ENCODE data around the gene S100A4. TPM values are rescaled to one million over a fixed set of nuclear protein-coding genes. Genes with fewer than 3 reads are reported as not detected.

S100A4 gene
- polyA plus RNA-seq, 1 donor from 2014 or later, result not detected

DNA sequence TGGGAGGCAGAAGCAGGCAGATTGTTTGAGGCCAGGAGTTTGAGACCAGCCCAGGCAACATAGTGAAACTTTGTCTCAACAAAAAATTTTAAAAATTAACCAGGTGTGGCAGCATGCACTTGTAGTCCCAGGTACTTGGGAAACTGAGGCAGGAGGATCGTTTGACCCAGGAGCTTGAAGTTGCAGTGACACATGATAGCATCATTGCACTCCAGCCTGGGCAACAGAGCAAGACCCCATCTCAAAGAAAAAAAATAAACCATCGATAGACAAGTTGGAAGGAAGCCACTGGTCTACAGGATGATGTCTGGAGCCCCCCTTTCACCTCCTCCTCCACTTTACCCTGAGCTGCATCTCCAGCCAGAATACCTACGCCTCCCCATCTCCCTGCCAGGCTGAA lies 26.4 kb downstream of the S100A4 start:
- no peaks in the 10 kb centered on the region for H3K9me2 ChIP-seq (ENCODE audit: insufficient read depth, low read length)
- no peaks in the 10 kb centered on the region for H3K9me3 ChIP-seq (ENCODE audit: low read length)
- no peak overlapping the region for H3K4me2 ChIP-seq (ENCODE audit: low read length)
- H3F3A ChIP-seq (ENCODE audit: insufficient read depth, low read length, poor library complexity, severe bottlenecking), result no peaks in the 10 kb centered on the region
- no peaks in the 10 kb centered on the region for H3K36me3 ChIP-seq (ENCODE audit: insufficient read depth, low read length)
- H3K79me2 ChIP-seq (replicated peaks; ENCODE audit: insufficient read depth, low read length), result no peaks in the 10 kb centered on the region
- H3K4me3 ChIP-seq (ENCODE audit: low read length), result no peak overlapping the region
- TF ChIP-seq EP300 (conservative IDR thresholded peaks at IDR 0.05; ENCODE audit: poor library complexity, severe bottlenecking) (no peak), MXI1 (conservative IDR thresholded peaks at IDR 0.05; ENCODE audit: poor library complexity, severe bottlenecking) (no peak), TAF1 (IDR thresholded peaks at IDR 0.05; ENCODE audit: low read depth) (no peak), POLR2AphosphoS5 (IDR thresholded peaks at IDR 0.05) (no peak), RAD21 (conservative IDR thresholded peaks at IDR 0.05) (no peak), EZH2 (IDR thresholded peaks at IDR 0.05; ENCODE audit: borderline replicate concordance, insufficient read depth, low read length, poor library complexity, severe bottlenecking) (no peak), SMC3 (conservative IDR thresholded peaks at IDR 0.05; ENCODE audit: poor library complexity) (no peak)
- TF ChIP-seq, protein P1, sequence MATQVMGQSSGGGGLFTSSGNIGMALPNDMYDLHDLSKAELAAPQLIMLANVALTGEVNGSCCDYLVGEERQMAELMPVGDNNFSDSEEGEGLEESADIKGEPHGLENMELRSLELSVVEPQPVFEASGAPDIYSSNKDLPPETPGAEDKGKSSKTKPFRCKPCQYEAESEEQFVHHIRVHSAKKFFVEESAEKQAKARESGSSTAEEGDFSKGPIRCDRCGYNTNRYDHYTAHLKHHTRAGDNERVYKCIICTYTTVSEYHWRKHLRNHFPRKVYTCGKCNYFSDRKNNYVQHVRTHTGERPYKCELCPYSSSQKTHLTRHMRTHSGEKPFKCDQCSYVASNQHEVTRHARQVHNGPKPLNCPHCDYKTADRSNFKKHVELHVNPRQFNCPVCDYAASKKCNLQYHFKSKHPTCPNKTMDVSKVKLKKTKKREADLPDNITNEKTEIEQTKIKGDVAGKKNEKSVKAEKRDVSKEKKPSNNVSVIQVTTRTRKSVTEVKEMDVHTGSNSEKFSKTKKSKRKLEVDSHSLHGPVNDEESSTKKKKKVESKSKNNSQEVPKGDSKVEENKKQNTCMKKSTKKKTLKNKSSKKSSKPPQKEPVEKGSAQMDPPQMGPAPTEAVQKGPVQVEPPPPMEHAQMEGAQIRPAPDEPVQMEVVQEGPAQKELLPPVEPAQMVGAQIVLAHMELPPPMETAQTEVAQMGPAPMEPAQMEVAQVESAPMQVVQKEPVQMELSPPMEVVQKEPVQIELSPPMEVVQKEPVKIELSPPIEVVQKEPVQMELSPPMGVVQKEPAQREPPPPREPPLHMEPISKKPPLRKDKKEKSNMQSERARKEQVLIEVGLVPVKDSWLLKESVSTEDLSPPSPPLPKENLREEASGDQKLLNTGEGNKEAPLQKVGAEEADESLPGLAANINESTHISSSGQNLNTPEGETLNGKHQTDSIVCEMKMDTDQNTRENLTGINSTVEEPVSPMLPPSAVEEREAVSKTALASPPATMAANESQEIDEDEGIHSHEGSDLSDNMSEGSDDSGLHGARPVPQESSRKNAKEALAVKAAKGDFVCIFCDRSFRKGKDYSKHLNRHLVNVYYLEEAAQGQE (IDR thresholded peaks at IDR 0.05; ENCODE audit: borderline replicate concordance), result no peak
- TF ChIP-seq, protein P2, sequence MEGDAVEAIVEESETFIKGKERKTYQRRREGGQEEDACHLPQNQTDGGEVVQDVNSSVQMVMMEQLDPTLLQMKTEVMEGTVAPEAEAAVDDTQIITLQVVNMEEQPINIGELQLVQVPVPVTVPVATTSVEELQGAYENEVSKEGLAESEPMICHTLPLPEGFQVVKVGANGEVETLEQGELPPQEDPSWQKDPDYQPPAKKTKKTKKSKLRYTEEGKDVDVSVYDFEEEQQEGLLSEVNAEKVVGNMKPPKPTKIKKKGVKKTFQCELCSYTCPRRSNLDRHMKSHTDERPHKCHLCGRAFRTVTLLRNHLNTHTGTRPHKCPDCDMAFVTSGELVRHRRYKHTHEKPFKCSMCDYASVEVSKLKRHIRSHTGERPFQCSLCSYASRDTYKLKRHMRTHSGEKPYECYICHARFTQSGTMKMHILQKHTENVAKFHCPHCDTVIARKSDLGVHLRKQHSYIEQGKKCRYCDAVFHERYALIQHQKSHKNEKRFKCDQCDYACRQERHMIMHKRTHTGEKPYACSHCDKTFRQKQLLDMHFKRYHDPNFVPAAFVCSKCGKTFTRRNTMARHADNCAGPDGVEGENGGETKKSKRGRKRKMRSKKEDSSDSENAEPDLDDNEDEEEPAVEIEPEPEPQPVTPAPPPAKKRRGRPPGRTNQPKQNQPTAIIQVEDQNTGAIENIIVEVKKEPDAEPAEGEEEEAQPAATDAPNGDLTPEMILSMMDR (IDR thresholded peaks at IDR 0.05; ENCODE audit: poor library complexity, severe bottlenecking), result no peak
- no peak overlapping the region for H2AFZ ChIP-seq (ENCODE audit: low read depth, low read length)
- H3K9ac ChIP-seq (ENCODE audit: low read length), result no peak overlapping the region
- no peaks in the 10 kb centered on the region for H3K27me3 ChIP-seq (ENCODE audit: insufficient read depth, low read depth, low read length)
- no peaks in the 10 kb centered on the region for H4K20me1 ChIP-seq (ENCODE audit: insufficient read depth)
- H3K27ac ChIP-seq (ENCODE audit: low read length), result no peak overlapping the region

DNA sequence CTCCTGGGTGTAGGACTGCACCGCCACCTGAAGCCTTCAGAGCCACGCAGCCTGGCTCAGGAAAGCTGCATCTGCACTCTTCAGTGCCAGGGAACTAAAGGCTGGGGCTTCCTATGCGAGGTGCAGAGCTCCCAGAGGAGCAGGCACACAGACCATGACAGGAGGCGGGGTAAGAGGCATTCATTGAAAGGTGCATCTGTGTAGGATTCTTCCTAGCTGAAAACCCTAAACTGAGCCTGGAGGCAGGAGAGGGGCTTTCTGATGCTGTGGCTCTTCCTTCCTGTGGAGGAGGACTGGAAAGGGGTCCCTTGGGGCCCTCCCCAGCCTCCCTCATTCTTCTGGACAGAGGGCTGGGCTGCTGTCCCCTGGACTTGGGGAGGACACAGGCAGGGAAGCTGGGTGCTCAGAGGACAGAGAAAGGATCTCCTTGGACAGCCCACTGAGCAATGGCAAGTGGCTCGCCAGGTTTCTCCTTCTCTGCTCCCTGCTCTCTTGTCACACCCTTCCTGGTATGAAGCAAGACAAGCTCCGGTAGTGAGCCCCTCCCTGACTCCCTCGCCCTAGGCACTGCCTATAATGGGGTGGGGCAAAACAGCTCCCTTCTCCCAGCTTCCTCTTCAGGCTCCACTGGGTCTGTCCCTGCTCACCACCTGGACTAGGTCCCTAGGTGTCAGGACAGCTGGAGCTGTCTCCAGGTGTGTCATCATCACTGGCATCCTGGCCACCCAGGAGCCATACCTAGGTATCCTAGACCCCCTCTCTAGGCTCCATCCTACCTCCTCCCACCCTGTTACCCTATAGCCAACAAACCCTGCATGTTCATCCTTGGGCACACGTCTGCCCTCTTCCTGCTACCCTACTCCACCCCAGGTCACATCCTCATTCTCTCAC lies 29.9 kb downstream of the S100A4 start:
- Histone ChIP-seq H3K4me3 (ENCODE audit: low read length) (no peak overlapping the region), H3K9me3 (ENCODE audit: low read length) (no peaks in the 10 kb centered on the region), H3K27me3 (ENCODE audit: insufficient read depth, low read depth, low read length) (no peaks in the 10 kb centered on the region), H4K20me1 (ENCODE audit: insufficient read depth) (no peaks in the 10 kb centered on the region), H3K4me2 (ENCODE audit: low read length) (no peak overlapping the region), H3K9ac (ENCODE audit: low read length) (no peak overlapping the region), H2AFZ (ENCODE audit: low read depth, low read length) (no peak overlapping the region), H3K79me2 (replicated peaks; ENCODE audit: insufficient read depth, low read length) (no peaks in the 10 kb centered on the region), H3K36me3 (ENCODE audit: insufficient read depth, low read length) (no peaks in the 10 kb centered on the region), H3F3A (ENCODE audit: insufficient read depth, low read length, poor library complexity, severe bottlenecking) (no peaks in the 10 kb centered on the region), H3K9me2 (ENCODE audit: insufficient read depth, low read length) (no peaks in the 10 kb centered on the region), H3K27ac (ENCODE audit: low read length) (no peak overlapping the region)
- TF ChIP-seq MXI1 (conservative IDR thresholded peaks at IDR 0.05; ENCODE audit: poor library complexity, severe bottlenecking) (no peak), SMC3 (conservative IDR thresholded peaks at IDR 0.05; ENCODE audit: poor library complexity) (no peak), TAF1 (IDR thresholded peaks at IDR 0.05; ENCODE audit: low read depth) (no peak), EP300 (conservative IDR thresholded peaks at IDR 0.05; ENCODE audit: poor library complexity, severe bottlenecking) (no peak), POLR2AphosphoS5 (IDR thresholded peaks at IDR 0.05) (no peak), EZH2 (IDR thresholded peaks at IDR 0.05; ENCODE audit: borderline replicate concordance, insufficient read depth, low read length, poor library complexity, severe bottlenecking) (no peak), RAD21 (conservative IDR thresholded peaks at IDR 0.05) (no peak)
- TF ChIP-seq, protein P1 (IDR thresholded peaks at IDR 0.05; ENCODE audit: borderline replicate concordance), result no peak
- TF ChIP-seq, protein P2 (IDR thresholded peaks at IDR 0.05; ENCODE audit: poor library complexity, severe bottlenecking), result no peak
